Measurements from ENCODE around the gene SMIM45.

- TF ChIP-seq SIN3A (IDR thresholded peaks at IDR 0.05; ENCODE audit: borderline replicate concordance, insufficient read depth, low read depth, low read length) (no peak), CTCF (IDR thresholded peaks at IDR 0.05) (no peak), POLR2AphosphoS5 (IDR thresholded peaks at IDR 0.05; ENCODE audit: low read depth, low read length) (no peak), REST (IDR thresholded peaks at IDR 0.05; ENCODE audit: insufficient read depth in 1 of 2, low read depth in 2 of 2, low read length in 1 of 2) (no peak), TCF7L2 (IDR thresholded peaks at IDR 0.05; ENCODE audit: low read depth, low read length) (no peak)
Measured at GRCh38 chr22:41928593-41929417, 23.1 kb upstream of the SMIM45 start.
